A673 (cell line): ENCODE data around the gene TGM1. TPM values are rescaled to one million over a fixed set of nuclear protein-coding genes. Genes with fewer than 3 reads are reported as not detected.

Source experiments
- BruUV-seq: library from RNA; stranded (reverse); fragments of 400-500 nt; replicated peaks from 2 replicates; lab custom pipeline; 2021; lab: Mats Ljungman, UMichigan
- CTCF ChIA-PET: fragments of 300-600 bp; sonication (Branson Sonifier 250); formaldehyde crosslinking; loops from one replicate; lab custom pipeline; 2022; ENCODE audit warnings: antibody characterized with exemption; lab: Charles Lee
- POLR2A ChIA-PET: fragments of 300-600 bp; sonication (Branson Sonifier 250); formaldehyde crosslinking; loops from one replicate; lab custom pipeline; 2022; ENCODE audit warnings: antibody characterized with exemption; ENCODE audit not compliant: low non-redundant PET; lab: Charles Lee
- DNase-seq: peaks from one replicate; pipeline ENCODE4 v3.0.0-alpha.2; 2015; ENCODE audit warnings: low spot score
- H3K27ac ChIP-seq: fragments of 200-600 bp; sonication (generic); 2 replicates; pipeline ENCODE4 v1.5.1; 2016; ENCODE audit warnings: mixed run types, low read depth, mild to moderate bottlenecking, mixed read lengths, antibody characterized with exemption, low read length; ENCODE audit not compliant: poor library complexity, severe bottlenecking
- H3K27me3 ChIP-seq: fragments of 200-600 bp; sonication (generic); replicated peaks from 2 replicates; pipeline ENCODE4 v1.6.1; 2017; ENCODE audit warnings: mixed run types, low read depth, mild to moderate bottlenecking, mixed read lengths, antibody characterized with exemption, low read length; ENCODE audit not compliant: insufficient read depth, poor library complexity
- H3K36me3 ChIP-seq: fragments of 200-600 bp; sonication (generic); 2 replicates; pipeline ENCODE4 v1.6.1; 2016; ENCODE audit warnings: mixed run types, mild to moderate bottlenecking, mixed read lengths, antibody characterized with exemption, low read length; ENCODE audit not compliant: insufficient read depth, poor library complexity, severe bottlenecking
- H3K4me1 ChIP-seq: fragments of 200-600 bp; sonication (generic); 2 replicates; pipeline ENCODE4 v1.6.1; 2017; ENCODE audit warnings: mixed run types, mild to moderate bottlenecking, mixed read lengths, antibody characterized with exemption, low read length; ENCODE audit not compliant: insufficient read depth, poor library complexity, severe bottlenecking
- H3K4me3 ChIP-seq: fragments of 200-600 bp; sonication (generic); 2 replicates; pipeline ENCODE4 v1.5.1; 2016; ENCODE audit warnings: low read depth, mixed run types, mild to moderate bottlenecking, mixed read lengths, low read length; ENCODE audit not compliant: poor library complexity, severe bottlenecking
- H3K9me3 ChIP-seq: fragments of 200-600 bp; sonication (generic); 2 replicates; pipeline ENCODE4 v1.6.1; 2016; ENCODE audit warnings: mixed run types, low read depth, mild to moderate bottlenecking, mixed read lengths, antibody characterized with exemption, low read length; ENCODE audit not compliant: poor library complexity, severe bottlenecking
- EZH2 ChIP-seq: fragments of 200-600 bp; sonication (generic); IDR thresholded peaks from 2 replicates; pipeline ENCODE4 v1.6.1; 2017; ENCODE audit warnings: borderline replicate concordance, low read depth, mild to moderate bottlenecking, mixed read lengths, antibody characterized with exemption, low read length; ENCODE audit not compliant: poor library complexity, severe bottlenecking
- intact Hi-C: fragments of 100-400 bp; cut with micrococcal nuclease; formaldehyde crosslinking; loops from one replicate; pipeline ENCODE4 v1.10.0; 2022; ENCODE audit not compliant: unreplicated experiment
- total RNA-seq: library from RNA; stranded (reverse); gene quantifications from 2 replicates; pipeline ENCODE4 v1.2.3, GENCODE V29; 2021
- TF ChIP-seq, protein P1 (sequence below): fragments of 300-800, 200-600 bp; sonication (generic); conservative IDR thresholded peaks from 2 replicates; pipeline ENCODE4 v1.5.1; 2017; ENCODE audit warnings: low read depth, mild to moderate bottlenecking, antibody characterized with exemption, low read length, moderate library complexity, mixed read lengths

Gene TGM1
- total RNA-seq, 1 experiment from 2014 or later, result 1.5 TPM

- no peak for DNase-seq
- intact Hi-C loops, result no loop called here
- no TSS peak for BruUV-seq
- Histone ChIP-seq H3K9me3 (no peaks in the 10 kb centered on the region), H3K27ac (no peak overlapping the region), H3K27me3 (no peaks in the 10 kb centered on the region), H3K36me3 (no peaks in the 10 kb centered on the region), H3K4me1 (no peaks in the 10 kb centered on the region), H3K4me3 (no peak overlapping the region)
- no peak for TF ChIP-seq EZH2
- TF ChIP-seq, protein P1, sequence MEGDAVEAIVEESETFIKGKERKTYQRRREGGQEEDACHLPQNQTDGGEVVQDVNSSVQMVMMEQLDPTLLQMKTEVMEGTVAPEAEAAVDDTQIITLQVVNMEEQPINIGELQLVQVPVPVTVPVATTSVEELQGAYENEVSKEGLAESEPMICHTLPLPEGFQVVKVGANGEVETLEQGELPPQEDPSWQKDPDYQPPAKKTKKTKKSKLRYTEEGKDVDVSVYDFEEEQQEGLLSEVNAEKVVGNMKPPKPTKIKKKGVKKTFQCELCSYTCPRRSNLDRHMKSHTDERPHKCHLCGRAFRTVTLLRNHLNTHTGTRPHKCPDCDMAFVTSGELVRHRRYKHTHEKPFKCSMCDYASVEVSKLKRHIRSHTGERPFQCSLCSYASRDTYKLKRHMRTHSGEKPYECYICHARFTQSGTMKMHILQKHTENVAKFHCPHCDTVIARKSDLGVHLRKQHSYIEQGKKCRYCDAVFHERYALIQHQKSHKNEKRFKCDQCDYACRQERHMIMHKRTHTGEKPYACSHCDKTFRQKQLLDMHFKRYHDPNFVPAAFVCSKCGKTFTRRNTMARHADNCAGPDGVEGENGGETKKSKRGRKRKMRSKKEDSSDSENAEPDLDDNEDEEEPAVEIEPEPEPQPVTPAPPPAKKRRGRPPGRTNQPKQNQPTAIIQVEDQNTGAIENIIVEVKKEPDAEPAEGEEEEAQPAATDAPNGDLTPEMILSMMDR, result no peak
- POLR2A ChIA-PET, result no interaction called here
- CTCF ChIA-PET, result no interaction called here
Observed at GRCh38 chr14:24255931-24256711, 6.9 kb downstream of the TGM1 start.

DNA sequence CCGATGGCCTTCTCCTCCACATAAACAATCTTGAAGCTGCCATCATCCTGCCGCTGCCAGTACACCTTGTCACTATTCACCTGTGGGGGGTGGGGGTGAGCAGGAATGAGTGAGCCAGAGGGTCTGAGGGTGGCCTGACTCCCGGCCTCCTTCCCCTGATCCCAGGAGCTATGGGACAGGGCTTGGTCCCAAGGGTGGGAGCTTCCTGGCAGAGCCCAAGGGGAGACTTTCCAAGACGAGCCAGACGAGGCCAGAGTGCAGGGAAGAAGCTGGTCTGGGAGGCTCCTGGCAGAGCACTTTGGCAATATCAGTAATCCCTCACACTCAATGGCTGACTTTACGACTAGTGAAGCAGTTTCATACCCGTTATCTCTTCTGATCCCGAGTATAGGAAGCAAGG, 7.5 kb downstream of the TGM1 start:
- BruUV-seq, result no TSS peak
- DNase-seq, result no peak
- no peak overlapping the region for H3K4me3 ChIP-seq
- no peak for TF ChIP-seq EZH2
- TF ChIP-seq, protein P1, result no peak
- CTCF ChIA-PET, result no interaction called here
- H3K36me3 ChIP-seq, result no peaks in the 10 kb centered on the region
- intact Hi-C loops, result no loop called here
- POLR2A ChIA-PET, result no interaction called here
- H3K4me1 ChIP-seq, result no peaks in the 10 kb centered on the region
- no peaks in the 10 kb centered on the region for H3K9me3 ChIP-seq
- H3K27ac ChIP-seq, result no peak overlapping the region
- no peaks in the 10 kb centered on the region for H3K27me3 ChIP-seq

DNA sequence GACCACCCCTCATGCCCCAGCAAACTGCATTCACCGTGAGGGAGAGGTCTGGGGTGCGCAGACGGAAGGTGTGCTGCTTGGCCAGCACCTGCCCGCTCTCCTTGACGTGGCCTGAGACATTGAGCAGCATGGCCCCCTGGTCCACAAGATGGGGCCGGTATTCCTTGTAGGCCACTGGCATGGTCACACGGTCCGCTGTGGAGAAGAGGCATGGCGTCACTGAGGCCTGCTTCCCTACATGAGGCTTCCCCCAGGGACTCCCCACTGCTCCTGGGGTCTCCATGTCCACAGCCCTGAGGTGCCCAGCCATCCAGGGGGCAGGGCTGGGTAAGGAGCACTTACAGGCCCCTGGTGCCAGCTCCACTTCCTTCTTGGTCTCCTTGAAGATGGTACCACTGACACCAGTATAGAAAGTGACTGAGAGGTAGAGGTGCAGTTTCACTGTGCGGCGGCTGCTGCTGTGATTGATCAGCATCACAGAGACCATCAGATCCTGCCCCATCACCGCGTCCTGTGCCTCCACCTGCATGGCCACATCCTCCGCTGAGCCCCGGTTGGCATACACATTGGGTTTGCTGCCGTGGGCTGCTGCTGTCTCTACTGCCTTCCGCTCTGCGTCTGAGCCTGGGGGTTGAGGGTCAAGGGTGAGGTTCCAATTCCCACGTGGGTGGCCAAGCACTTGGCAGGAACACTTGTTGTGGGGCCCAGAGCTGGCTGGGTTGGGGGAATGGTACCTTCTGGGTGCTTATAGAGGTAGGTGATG, 8.2 kb downstream of the TGM1 start:
- no peaks in the 10 kb centered on the region for H3K27me3 ChIP-seq
- ChIA-PET CTCF (no interaction called here), POLR2A (no interaction called here)
- no peak overlapping the region for H3K4me3 ChIP-seq
- H3K9me3 ChIP-seq, result no peaks in the 10 kb centered on the region
- no peak for DNase-seq
- no peaks in the 10 kb centered on the region for H3K36me3 ChIP-seq
- intact Hi-C loops, result no loop called here
- TF ChIP-seq, protein P1, result no peak
- no peak for TF ChIP-seq EZH2
- no peak overlapping the region for H3K27ac ChIP-seq
- no TSS peak for BruUV-seq
- H3K4me1 ChIP-seq, result no peaks in the 10 kb centered on the region
